HG02610 (cell line): ENCODE measurements around the gene BAD.
A peak's percentile ranks its signal among the peaks of the same experiment; 100 is the strongest.
"Not testable (repeated sequence)": the region's sequence is repeated elsewhere in the genome, so short reads cannot be mapped to it uniquely, and the experiment has no call there.

ENCODE experiments used
- ATAC-seq: cut with Tn5 transposase; IDR thresholded peaks from one replicate; pipeline ENCODE4 v1.9.1; 2021; ENCODE audit warnings: mild to moderate bottlenecking, moderate library complexity; ENCODE audit not compliant: unreplicated experiment

The BAD gene

GRCh38 chr11:64315667-64316526, 31.4 kb upstream of the BAD start:
- not testable (repeated sequence) for ATAC-seq

- no peak for ATAC-seq
Observed at GRCh38 chr11:64314805-64315561, 30.5 kb upstream of the BAD start.

GRCh38 chr11:64314146-64314804, 29.8 kb upstream of the BAD start:
- ATAC-seq = no peak

- no peak for ATAC-seq
Observed at GRCh38 chr11:64313491-64314145, 29.2 kb upstream of the BAD start.

- ATAC-seq = no peak
Observed at GRCh38 chr11:64312947-64313346, 28.5 kb upstream of the BAD start.

- not testable (repeated sequence) for ATAC-seq
Observed at GRCh38 chr11:64307795-64308194, 23.3 kb upstream of the BAD start.

GRCh38 chr11:64306876-64307622, 22.6 kb upstream of the BAD start:
- ATAC-seq = no peak

- no peak for ATAC-seq
Observed at GRCh38 chr11:64306563-64306875, 22.1 kb upstream of the BAD start.

GRCh38 chr11:64305691-64306562, 21.5 kb upstream of the BAD start:
- peak; percentile 23 for ATAC-seq

GRCh38 chr11:64305075-64305690, 20.7 kb upstream of the BAD start, which contains the start of gene ESRRA:
TSS of gene ESRRA (plus strand) at chr11:64305524. CDS start at chr11:64307180, 1,656 bp downstream.
- ATAC-seq = peak; percentile 71

- ATAC-seq = peak; percentile 27
Observed at GRCh38 chr11:64304316-64305072, 20.0 kb upstream of the BAD start.

- ATAC-seq = no peak
Observed at GRCh38 chr11:64304032-64304315, 19.5 kb upstream of the BAD start.

- no peak for ATAC-seq
Observed at GRCh38 chr11:64303109-64304031, 18.9 kb upstream of the BAD start.

- no peak for ATAC-seq
Observed at GRCh38 chr11:64299847-64300648, 15.6 kb upstream of the BAD start, which contains the start of gene CATSPERZ. TSS of gene CATSPERZ (plus strand) at chr11:64300358. CDS start at chr11:64300411, 53 bp downstream.

- no peak for ATAC-seq
Observed at GRCh38 chr11:64298966-64299846, 14.7 kb upstream of the BAD start.
